ENCODE measurements around the gene CSNK2A3. TPM values are rescaled to one million over a fixed set of nuclear protein-coding genes. Genes with fewer than 3 reads are reported as not detected.

Gene CSNK2A3
- total RNA-seq, 1 donor from 2014 or later: 3.5 TPM

GRCh38 chr11:11338304-11338703, 14.7 kb downstream of the CSNK2A3 start:
- TF ChIP-seq, protein P1, sequence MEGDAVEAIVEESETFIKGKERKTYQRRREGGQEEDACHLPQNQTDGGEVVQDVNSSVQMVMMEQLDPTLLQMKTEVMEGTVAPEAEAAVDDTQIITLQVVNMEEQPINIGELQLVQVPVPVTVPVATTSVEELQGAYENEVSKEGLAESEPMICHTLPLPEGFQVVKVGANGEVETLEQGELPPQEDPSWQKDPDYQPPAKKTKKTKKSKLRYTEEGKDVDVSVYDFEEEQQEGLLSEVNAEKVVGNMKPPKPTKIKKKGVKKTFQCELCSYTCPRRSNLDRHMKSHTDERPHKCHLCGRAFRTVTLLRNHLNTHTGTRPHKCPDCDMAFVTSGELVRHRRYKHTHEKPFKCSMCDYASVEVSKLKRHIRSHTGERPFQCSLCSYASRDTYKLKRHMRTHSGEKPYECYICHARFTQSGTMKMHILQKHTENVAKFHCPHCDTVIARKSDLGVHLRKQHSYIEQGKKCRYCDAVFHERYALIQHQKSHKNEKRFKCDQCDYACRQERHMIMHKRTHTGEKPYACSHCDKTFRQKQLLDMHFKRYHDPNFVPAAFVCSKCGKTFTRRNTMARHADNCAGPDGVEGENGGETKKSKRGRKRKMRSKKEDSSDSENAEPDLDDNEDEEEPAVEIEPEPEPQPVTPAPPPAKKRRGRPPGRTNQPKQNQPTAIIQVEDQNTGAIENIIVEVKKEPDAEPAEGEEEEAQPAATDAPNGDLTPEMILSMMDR (IDR thresholded peaks at IDR 0.05): no peak
- Mint-ChIP-seq H3K27ac (ENCODE audit: unreplicated experiment) (no peak overlapping the region), H3K9me3 (ENCODE audit: low read depth) (no peaks in the 10 kb centered on the region), H3K36me3 (ENCODE audit: low read depth) (peaks cover 46% of the 10 kb centered on the region), H3K4me1 (ENCODE audit: low read depth) (peaks cover 12% of the 10 kb centered on the region), H3K27me3 (ENCODE audit: low read depth) (peaks cover 29% of the 10 kb centered on the region), H3K4me3 (ENCODE audit: unreplicated experiment) (no peak overlapping the region)
- no peak for DNase-seq (ENCODE audit: low spot score)

GRCh38 chr11:11336664-11337063, 16.4 kb downstream of the CSNK2A3 start:
- Mint-ChIP-seq H3K4me1 (ENCODE audit: low read depth) (peaks cover 12% of the 10 kb centered on the region), H3K9me3 (ENCODE audit: low read depth) (no peaks in the 10 kb centered on the region), H3K36me3 (ENCODE audit: low read depth) (peaks cover 52% of the 10 kb centered on the region), H3K27me3 (ENCODE audit: low read depth) (peaks cover 26% of the 10 kb centered on the region), H3K27ac (ENCODE audit: unreplicated experiment) (no peak overlapping the region), H3K4me3 (ENCODE audit: unreplicated experiment) (no peak overlapping the region)
- TF ChIP-seq, protein P1 (IDR thresholded peaks at IDR 0.05): no peak
- DNase-seq (ENCODE audit: low spot score): no peak

DNA sequence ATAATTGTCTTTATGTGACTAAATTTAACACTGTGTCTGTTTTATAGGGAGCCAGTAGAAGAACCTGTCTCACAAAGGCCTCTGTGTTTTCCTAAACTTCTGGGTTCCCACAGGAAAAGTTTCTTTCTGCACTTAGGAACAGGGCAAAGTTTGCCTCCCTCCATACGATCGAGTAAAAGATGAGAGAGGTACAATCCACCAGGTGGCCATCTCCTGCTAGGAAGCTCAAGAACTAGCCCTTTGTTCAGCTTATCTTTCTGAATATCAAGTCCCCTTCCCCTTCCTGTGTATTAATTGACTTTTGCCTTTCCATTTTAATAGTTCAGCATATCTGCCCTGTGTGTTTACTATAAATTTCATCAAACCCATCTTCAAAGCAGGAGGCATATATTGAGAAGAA, 18.0 kb downstream of the CSNK2A3 start:
- TF ChIP-seq, protein P1 (IDR thresholded peaks at IDR 0.05): peak; percentile 13

GRCh38 chr11:11334607-11335006, 18.4 kb downstream of the CSNK2A3 start:
- Mint-ChIP-seq H3K36me3 (ENCODE audit: low read depth) (peaks cover 61% of the 10 kb centered on the region), H3K9me3 (ENCODE audit: low read depth) (no peaks in the 10 kb centered on the region), H3K27ac (ENCODE audit: unreplicated experiment) (no peak overlapping the region), H3K4me1 (ENCODE audit: low read depth) (peaks cover 12% of the 10 kb centered on the region), H3K4me3 (ENCODE audit: unreplicated experiment) (no peak overlapping the region), H3K27me3 (ENCODE audit: low read depth) (peaks cover 23% of the 10 kb centered on the region)
- no peak for DNase-seq (ENCODE audit: low spot score)
- TF ChIP-seq, protein P1 (IDR thresholded peaks at IDR 0.05): no peak

More for the DNA sequence above, 18.0 kb downstream of the CSNK2A3 start:
- no peak overlapping the region for H3K4me3 Mint-ChIP-seq (ENCODE audit: unreplicated experiment)
- H3K9me3 Mint-ChIP-seq (ENCODE audit: low read depth): no peaks in the 10 kb centered on the region
- no peak for DNase-seq (ENCODE audit: low spot score)
- peaks cover 63% of the 10 kb centered on the region for H3K36me3 Mint-ChIP-seq (ENCODE audit: low read depth)
- H3K27me3 Mint-ChIP-seq (ENCODE audit: low read depth): peaks cover 26% of the 10 kb centered on the region
- H3K4me1 Mint-ChIP-seq (ENCODE audit: low read depth): peaks cover 12% of the 10 kb centered on the region
- no peak overlapping the region for H3K27ac Mint-ChIP-seq (ENCODE audit: unreplicated experiment)

- Mint-ChIP-seq H3K27me3 (ENCODE audit: low read depth) (peaks cover 13% of the 10 kb centered on the region), H3K27ac (ENCODE audit: unreplicated experiment) (no peak overlapping the region), H3K9me3 (ENCODE audit: low read depth) (no peaks in the 10 kb centered on the region), H3K36me3 (ENCODE audit: low read depth) (peaks cover 50% of the 10 kb centered on the region), H3K4me3 (ENCODE audit: unreplicated experiment) (no peak overlapping the region), H3K4me1 (ENCODE audit: low read depth) (no peaks in the 10 kb centered on the region)
- no peak for DNase-seq (ENCODE audit: low spot score)
- TF ChIP-seq, protein P1 (IDR thresholded peaks at IDR 0.05): no peak
Observed at GRCh38 chr11:11332141-11332710, 20.8 kb downstream of the CSNK2A3 start.
